ENCODE data around the gene NXPH2. TPM values are rescaled to one million over a fixed set of nuclear protein-coding genes. Genes with fewer than 3 reads are reported as not detected.

NXPH2 gene
- polyA plus RNA-seq, 1 of the 3 experiments (the other 2 are of a cell fraction) = not detected

DNA sequence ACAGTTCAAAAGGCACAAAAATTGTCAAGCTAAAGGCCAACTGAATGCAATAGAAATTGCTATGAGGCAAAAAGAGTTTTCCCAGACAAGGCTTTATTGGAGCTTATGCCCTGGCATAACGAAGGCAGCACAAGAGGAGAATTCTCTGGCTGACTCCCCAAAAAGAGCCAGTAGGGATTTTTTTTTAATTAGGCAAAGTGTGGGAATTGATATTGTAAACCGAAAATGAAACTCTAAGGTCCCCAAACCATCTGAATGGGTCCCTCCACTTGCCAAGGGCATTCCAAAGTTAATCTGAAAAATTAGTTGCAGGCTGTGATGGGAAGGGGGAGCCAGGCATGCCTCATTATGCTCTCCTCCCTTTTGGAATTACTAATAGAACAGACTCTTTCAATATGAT is 159.8 kb downstream of the NXPH2 start:
- no peak overlapping the region for H2AFZ ChIP-seq (ENCODE audit: low read depth)

More for the DNA sequence above, 159.8 kb downstream of the NXPH2 start:
- Histone ChIP-seq H3K27me3 (ENCODE audit: insufficient read depth) (no peaks in the 10 kb centered on the region), H3K79me2 (ENCODE audit: insufficient read depth) (no peaks in the 10 kb centered on the region), H3K27ac (ENCODE audit: low read depth in 2 of 2, low read length in 1 of 2) (no peak overlapping the region), H4K20me1 (ENCODE audit: insufficient read depth) (no peaks in the 10 kb centered on the region), H3K4me2 (no peak overlapping the region), H3K9ac (no peak overlapping the region), H3F3A (replicated peaks; ENCODE audit: insufficient read depth) (no peaks in the 10 kb centered on the region), H3K36me3 (replicated peaks in 1 of 2; ENCODE audit: control insufficient read depth in 1 of 2, insufficient read depth in 2 of 2, low read length in 1 of 2) (no peaks in the 10 kb centered on the region), H3K9me3 (no peaks in the 10 kb centered on the region), H3K4me3 (ENCODE audit: low read depth in 2 of 2, low read length in 1 of 2) (no peak overlapping the region), H3K9me2 (no peaks in the 10 kb centered on the region), H3K4me1 (ENCODE audit: control insufficient read depth in 1 of 2, insufficient read depth in 2 of 2, low read depth in 1 of 2, low read length in 1 of 2) (no peaks in the 10 kb centered on the region)
- DNase-seq = no peak
- ChIA-PET POLR2A (no interaction called here), CTCF (no interaction called here)
- no peak for TF ChIP-seq TAF1 (IDR thresholded peaks at IDR 0.05; ENCODE audit: borderline replicate concordance, low read depth, low read length)
- TF ChIP-seq, protein P1, sequence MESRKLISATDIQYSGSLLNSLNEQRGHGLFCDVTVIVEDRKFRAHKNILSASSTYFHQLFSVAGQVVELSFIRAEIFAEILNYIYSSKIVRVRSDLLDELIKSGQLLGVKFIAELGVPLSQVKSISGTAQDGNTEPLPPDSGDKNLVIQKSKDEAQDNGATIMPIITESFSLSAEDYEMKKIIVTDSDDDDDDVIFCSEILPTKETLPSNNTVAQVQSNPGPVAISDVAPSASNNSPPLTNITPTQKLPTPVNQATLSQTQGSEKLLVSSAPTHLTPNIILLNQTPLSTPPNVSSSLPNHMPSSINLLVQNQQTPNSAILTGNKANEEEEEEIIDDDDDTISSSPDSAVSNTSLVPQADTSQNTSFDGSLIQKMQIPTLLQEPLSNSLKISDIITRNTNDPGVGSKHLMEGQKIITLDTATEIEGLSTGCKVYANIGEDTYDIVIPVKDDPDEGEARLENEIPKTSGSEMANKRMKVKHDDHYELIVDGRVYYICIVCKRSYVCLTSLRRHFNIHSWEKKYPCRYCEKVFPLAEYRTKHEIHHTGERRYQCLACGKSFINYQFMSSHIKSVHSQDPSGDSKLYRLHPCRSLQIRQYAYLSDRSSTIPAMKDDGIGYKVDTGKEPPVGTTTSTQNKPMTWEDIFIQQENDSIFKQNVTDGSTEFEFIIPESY (IDR thresholded peaks at IDR 0.05; ENCODE audit: borderline replicate concordance, low read depth) = no peak
- TF ChIP-seq YY1 (IDR thresholded peaks at IDR 0.05; ENCODE audit: low read depth) = no peak
- no peak for TF ChIP-seq CTCF (IDR thresholded peaks at IDR 0.05)
- no peak for TF ChIP-seq FOXJ3 (CRISPR knock-in tag; IDR thresholded peaks at IDR 0.05)
- no peak for TF ChIP-seq JUND (IDR thresholded peaks at IDR 0.05)
- no peak for TF ChIP-seq REST (IDR thresholded peaks at IDR 0.05; ENCODE audit: low read depth, low read length)
- TF ChIP-seq FOXM1 (IDR thresholded peaks at IDR 0.05; ENCODE audit: low read depth) = no peak
- TF ChIP-seq RCOR1 (IDR thresholded peaks at IDR 0.05; ENCODE audit: low read length) = no peak
- TF ChIP-seq RAD21 (IDR thresholded peaks at IDR 0.05; ENCODE audit: low read length) = no peak
- no peak for TF ChIP-seq TEAD4 (IDR thresholded peaks at IDR 0.05; ENCODE audit: borderline replicate concordance, insufficient read depth)
- TF ChIP-seq PBX3 (IDR thresholded peaks at IDR 0.05) = no peak
- TF ChIP-seq MXI1 (IDR thresholded peaks at IDR 0.05; ENCODE audit: low read depth, low read length) = no peak
- TF ChIP-seq CHD2 (IDR thresholded peaks at IDR 0.05; ENCODE audit: low read length, partially characterized antibody) = no peak
- TF ChIP-seq NFIC (IDR thresholded peaks at IDR 0.05; ENCODE audit: borderline replicate concordance) = no peak
- TF ChIP-seq NRF1 (IDR thresholded peaks at IDR 0.05; ENCODE audit: low read depth, low read length) = no peak
- no peak for TF ChIP-seq MEF2A (IDR thresholded peaks at IDR 0.05; ENCODE audit: borderline replicate concordance, low read depth)
- TF ChIP-seq, protein P2, sequence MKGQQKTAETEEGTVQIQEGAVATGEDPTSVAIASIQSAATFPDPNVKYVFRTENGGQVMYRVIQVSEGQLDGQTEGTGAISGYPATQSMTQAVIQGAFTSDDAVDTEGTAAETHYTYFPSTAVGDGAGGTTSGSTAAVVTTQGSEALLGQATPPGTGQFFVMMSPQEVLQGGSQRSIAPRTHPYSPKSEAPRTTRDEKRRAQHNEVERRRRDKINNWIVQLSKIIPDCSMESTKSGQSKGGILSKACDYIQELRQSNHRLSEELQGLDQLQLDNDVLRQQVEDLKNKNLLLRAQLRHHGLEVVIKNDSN (IDR thresholded peaks at IDR 0.05; ENCODE audit: borderline replicate concordance, low read depth) = no peak
- no peak for TF ChIP-seq SIN3A (IDR thresholded peaks at IDR 0.05; ENCODE audit: borderline replicate concordance, low read depth, low read length)
- TF ChIP-seq EP300 (IDR thresholded peaks at IDR 0.05; ENCODE audit: borderline replicate concordance in 1 of 2, low read depth in 1 of 2, low read length in 1 of 2) = no peak
- 60% methylated on average over 2 of the region's 2 CpGs for WGBS (ENCODE audit: low lambda C conversion rate)
